OCI-LY1 (cell line): Measurements from ENCODE around the gene GON4L.
A peak's percentile ranks its signal among the peaks of the same experiment; 100 is the strongest.
"Not testable (repeated sequence)": the region's sequence is repeated elsewhere in the genome, so short reads cannot be mapped to it uniquely, and the experiment has no call there.

Source experiments
- H2AFZ ChIP-seq: fragments of 200-600 bp; sonication (generic), shearing (Covaris generic); 2 replicates; pipeline ENCODE4 v1.6.0; 2014; ENCODE audit warnings: antibody characterized with exemption, mild to moderate bottlenecking, low read length
- H3F3A ChIP-seq: fragments of 200-600 bp; sonication (generic), shearing (Covaris generic); 2 replicates; pipeline ENCODE4 v1.6.0; 2014; ENCODE audit warnings: mild to moderate bottlenecking, antibody characterized with exemption, low read length, moderate library complexity; ENCODE audit not compliant: insufficient read depth
- H3K27ac ChIP-seq: fragments of 200-600 bp; sonication (generic); 2 replicates; pipeline ENCODE4 v1.5.1; 2014; ENCODE audit warnings: low read length, mixed run types, mild to moderate bottlenecking, low read depth; ENCODE audit not compliant: poor library complexity, severe bottlenecking
- H3K27me3 ChIP-seq: fragments of 200-600 bp; sonication (generic); 2 replicates; pipeline ENCODE4 v1.6.0; 2014; ENCODE audit warnings: antibody characterized with exemption, mild to moderate bottlenecking, low read length, moderate library complexity; ENCODE audit not compliant: insufficient read depth
- H3K36me3 ChIP-seq: fragments of 200-600 bp; sonication (generic); 2 replicates; pipeline ENCODE4 v1.6.1; 2014; ENCODE audit warnings: mild to moderate bottlenecking, antibody characterized with exemption, low read length, moderate library complexity, mixed read lengths; ENCODE audit not compliant: insufficient read depth
- H3K4me1 ChIP-seq: fragments of 200-600 bp; sonication (generic); 2 replicates; pipeline ENCODE4 v1.5.1; 2014; ENCODE audit warnings: mild to moderate bottlenecking, low read length, moderate library complexity; ENCODE audit not compliant: insufficient read depth, severe bottlenecking
- H3K4me2 ChIP-seq: fragments of 200-600 bp; sonication (generic), shearing (Covaris generic); 2 replicates; pipeline ENCODE4 v1.6.1; 2014; ENCODE audit warnings: low read length
- H3K4me3 ChIP-seq: fragments of 200-600 bp; sonication (generic); 2 replicates; pipeline ENCODE4 v1.5.1; 2014; ENCODE audit warnings: low read length, low read depth, mild to moderate bottlenecking, mixed read lengths; ENCODE audit not compliant: poor library complexity, severe bottlenecking
- H3K79me2 ChIP-seq: fragments of 200-600 bp; shearing (Covaris generic); 2 replicates; pipeline ENCODE4 v1.6.1; 2016; ENCODE audit warnings: mixed run types, low read length, mixed read lengths; ENCODE audit not compliant: insufficient read depth
- H3K9ac ChIP-seq: fragments of 200-600 bp; sonication (generic), shearing (Covaris generic); 2 replicates; pipeline ENCODE4 v1.6.1; 2014; ENCODE audit warnings: mild to moderate bottlenecking, low read length, mixed read lengths
- H3K9me2 ChIP-seq: fragments of 200-600 bp; sonication (generic), shearing (Covaris generic); 2 replicates; pipeline ENCODE4 v1.6.1; 2014; ENCODE audit warnings: low read depth, mild to moderate bottlenecking, low read length, mixed read lengths
- H3K9me3 ChIP-seq: fragments of 200-600 bp; shearing (Covaris generic); 2 replicates; pipeline ENCODE4 v1.6.1; 2014; ENCODE audit warnings: low read length, mixed read lengths
- H4K20me1 ChIP-seq: fragments of 200-600 bp; sonication (generic), shearing (Covaris generic); 2 replicates; pipeline ENCODE4 v1.6.0; 2016; ENCODE audit warnings: mild to moderate bottlenecking, low read length; ENCODE audit not compliant: insufficient read depth
- CTCF ChIP-seq: fragments of 200-600 bp; sonication (generic), shearing (Covaris generic); IDR thresholded peaks from 2 replicates; pipeline ENCODE4 v1.5.1; 2017; ENCODE audit warnings: mild to moderate bottlenecking, antibody characterized with exemption, low read length, moderate library complexity, mixed read lengths
- EZH2 ChIP-seq: fragments of 200-600 bp; sonication (generic), shearing (Covaris generic); IDR thresholded peaks from 2 replicates; pipeline ENCODE4 v1.8.0; 2017; ENCODE audit warnings: borderline replicate concordance, mixed run types, mild to moderate bottlenecking, antibody characterized with exemption, low read length, moderate library complexity, mixed read lengths

The GON4L gene

GRCh38 chr1:155729031-155729898, 127.7 kb downstream of the GON4L start:
- Histone ChIP-seq H3K9me3 (no peaks in the 10 kb centered on the region), H3K27me3 (no peaks in the 10 kb centered on the region), H2AFZ (no peak overlapping the region), H3K9me2 (no peaks in the 10 kb centered on the region), H3F3A (no peaks in the 10 kb centered on the region), H4K20me1 (no peaks in the 10 kb centered on the region), H3K79me2 (no peaks in the 10 kb centered on the region), H3K4me2 (no peak overlapping the region), H3K4me1 (no peaks in the 10 kb centered on the region), H3K36me3 (peaks cover 80% of the 10 kb centered on the region), H3K4me3 (no peak overlapping the region), H3K27ac (no peak overlapping the region), H3K9ac (no peak overlapping the region)
- TF ChIP-seq EZH2: no peak
- peak; percentile 68 for TF ChIP-seq CTCF

- H3K4me2 ChIP-seq: no peak overlapping the region
- TF ChIP-seq CTCF (no peak), EZH2 (no peak)
- H3K27ac ChIP-seq: no peak overlapping the region
- no peaks in the 10 kb centered on the region for H3K9me3 ChIP-seq
- no peaks in the 10 kb centered on the region for H3F3A ChIP-seq
- H3K4me3 ChIP-seq: no peak overlapping the region
- H3K9me2 ChIP-seq: no peaks in the 10 kb centered on the region
- peaks cover 67% of the 10 kb centered on the region for H3K36me3 ChIP-seq
- H3K9ac ChIP-seq: no peak overlapping the region
- no peaks in the 10 kb centered on the region for H3K27me3 ChIP-seq
- no peaks in the 10 kb centered on the region for H3K79me2 ChIP-seq
- H3K4me1 ChIP-seq: no peaks in the 10 kb centered on the region
- H4K20me1 ChIP-seq: no peaks in the 10 kb centered on the region
- no peak overlapping the region for H2AFZ ChIP-seq
Observed at GRCh38 chr1:155725142-155725541, 131.9 kb downstream of the GON4L start.

- Histone ChIP-seq H3K9me3 (no peaks in the 10 kb centered on the region), H4K20me1 (no peaks in the 10 kb centered on the region), H3K79me2 (no peaks in the 10 kb centered on the region), H3K36me3 (peaks cover 69% of the 10 kb centered on the region), H2AFZ (no peak overlapping the region), H3K27me3 (no peaks in the 10 kb centered on the region), H3K4me2 (no peak overlapping the region), H3K9me2 (no peaks in the 10 kb centered on the region), H3K9ac (no peak overlapping the region), H3K27ac (no peak overlapping the region), H3K4me3 (no peak overlapping the region), H3F3A (no peaks in the 10 kb centered on the region), H3K4me1 (no peaks in the 10 kb centered on the region)
- no peak for TF ChIP-seq CTCF
- no peak for TF ChIP-seq EZH2
Observed at GRCh38 chr1:155719703-155720102, 137.3 kb downstream of the GON4L start.

GRCh38 chr1:155718524-155719115, 138.4 kb downstream of the GON4L start:
- not testable (repeated sequence) for H3K9me2 ChIP-seq, H2AFZ ChIP-seq, H3K9ac ChIP-seq, H3K9me3 ChIP-seq, H3K27ac ChIP-seq, H3K79me2 ChIP-seq, H3K4me1 ChIP-seq, H3K4me3 ChIP-seq, H4K20me1 ChIP-seq, H3F3A ChIP-seq, H3K4me2 ChIP-seq, H3K27me3 ChIP-seq
- peaks cover 80% of the 10 kb centered on the region for H3K36me3 ChIP-seq
